Measurements from ENCODE around the gene PSG3.
"Not testable (repeated sequence)": the region's sequence is repeated elsewhere in the genome, so short reads cannot be mapped to it uniquely, and the experiment has no call there.

Gene PSG3

DNA sequence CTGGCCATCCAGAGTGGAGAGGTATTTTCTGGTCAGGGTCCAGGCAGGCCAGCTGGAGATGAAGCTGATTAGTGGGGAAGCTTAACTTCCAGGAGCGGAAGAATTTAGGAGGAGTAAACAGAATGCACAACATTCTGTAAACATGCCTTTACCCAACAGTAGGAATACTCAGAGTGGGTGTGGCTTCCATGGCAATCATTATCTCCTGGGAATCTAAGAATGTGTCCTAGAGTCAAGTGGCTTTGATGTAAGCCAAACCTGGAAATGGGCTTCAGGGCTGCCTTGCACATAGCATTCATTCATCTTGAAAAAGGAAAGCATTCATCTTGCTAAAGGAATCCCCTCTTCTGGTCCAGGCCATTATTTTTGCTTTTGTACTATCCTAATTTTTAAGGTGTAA, 29.3 kb downstream of the PSG3 start:
- intact Hi-C loops (cut with DNase I); DNase-seq: not testable (repeated sequence)

DNA sequence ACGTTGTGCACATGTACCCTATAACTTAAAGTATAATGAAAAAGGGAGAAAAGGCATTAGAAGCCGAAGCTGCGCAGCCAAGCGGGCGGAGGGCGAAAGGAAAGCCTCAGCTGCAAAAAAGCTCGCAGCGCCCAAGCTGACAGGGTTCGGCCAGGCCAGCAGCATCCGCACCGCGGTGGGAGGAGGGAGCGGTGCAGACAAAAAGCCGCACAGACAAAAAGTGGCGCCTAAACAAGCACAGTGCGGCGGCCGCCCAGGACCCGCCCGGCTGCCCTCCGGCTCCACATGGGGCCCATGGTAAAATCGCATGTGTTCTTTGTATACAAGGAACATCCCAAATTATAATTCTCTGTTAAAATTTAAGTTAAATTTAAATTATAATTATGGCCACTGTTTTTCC, 42.4 kb downstream of the PSG3 start:
- no peak for DNase-seq
- intact Hi-C loops (cut with DNase I), result no loop called here

DNA sequence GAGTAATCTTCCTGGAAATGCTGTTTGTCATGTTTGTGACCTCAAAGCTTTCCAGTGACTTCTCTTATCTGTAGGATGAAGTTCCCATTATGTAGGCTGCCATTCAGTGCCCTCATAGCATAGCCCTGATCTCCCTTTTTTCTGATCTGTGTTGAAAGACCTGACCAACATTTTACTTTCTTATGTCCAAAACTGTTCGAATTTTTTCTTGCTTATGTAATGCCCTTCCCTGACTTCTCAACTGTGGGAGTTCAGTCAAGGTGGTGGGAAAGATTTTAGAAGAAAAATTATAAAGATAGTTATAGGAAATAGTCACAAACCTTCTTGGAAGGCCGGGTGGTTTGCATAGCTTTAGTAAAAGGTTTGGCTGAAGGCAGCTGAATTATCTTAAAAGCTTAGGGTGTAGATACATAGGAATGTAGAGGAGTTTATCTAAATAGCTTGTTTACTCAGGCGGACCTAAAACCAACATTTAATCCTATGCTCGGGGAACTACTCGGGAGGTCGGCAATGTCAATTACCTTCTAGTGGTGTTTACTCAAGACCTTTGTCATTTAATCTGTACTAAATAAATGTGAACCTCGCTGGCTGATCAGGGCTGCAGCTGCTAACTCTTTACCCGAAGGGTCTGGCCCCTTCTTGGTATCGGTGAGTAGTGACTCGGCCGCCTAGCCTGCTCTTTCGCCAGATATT, 44.3 kb downstream of the PSG3 start:
- no peak for DNase-seq
- intact Hi-C loops (cut with DNase I), result no loop called here

DNA sequence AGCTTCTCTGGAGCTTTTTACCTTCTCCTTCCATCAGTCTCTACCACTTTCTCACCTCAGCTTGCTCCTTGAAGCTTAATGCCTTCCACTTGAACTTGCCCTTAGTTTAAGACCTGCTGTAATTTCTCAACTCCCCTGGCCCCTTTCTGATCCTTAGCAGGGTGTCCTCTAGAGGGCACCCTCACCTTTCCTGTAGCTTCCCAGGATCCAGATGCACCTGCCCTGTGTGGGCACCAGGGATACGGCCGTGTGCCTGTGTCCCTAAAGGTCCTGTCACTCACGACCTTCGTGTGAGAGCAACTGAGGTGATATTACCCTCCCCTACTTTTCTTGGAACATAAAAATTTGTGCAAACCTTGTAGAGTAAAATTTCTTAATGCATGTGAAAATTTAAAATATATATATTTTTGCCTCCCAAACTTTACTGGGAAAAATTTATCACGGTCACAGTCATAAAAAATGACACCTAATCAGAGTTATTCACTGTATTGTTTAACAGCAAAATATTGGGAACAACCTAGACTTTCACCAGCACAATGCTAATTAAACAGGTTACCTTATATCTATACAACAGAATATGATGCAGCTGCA, 46.4 kb downstream of the PSG3 start:
- intact Hi-C loops (cut with DNase I), result no loop called here
- DNase-seq, result peak in 16 of 42 donors; percentile 4 to 50 (median 12)

DNA sequence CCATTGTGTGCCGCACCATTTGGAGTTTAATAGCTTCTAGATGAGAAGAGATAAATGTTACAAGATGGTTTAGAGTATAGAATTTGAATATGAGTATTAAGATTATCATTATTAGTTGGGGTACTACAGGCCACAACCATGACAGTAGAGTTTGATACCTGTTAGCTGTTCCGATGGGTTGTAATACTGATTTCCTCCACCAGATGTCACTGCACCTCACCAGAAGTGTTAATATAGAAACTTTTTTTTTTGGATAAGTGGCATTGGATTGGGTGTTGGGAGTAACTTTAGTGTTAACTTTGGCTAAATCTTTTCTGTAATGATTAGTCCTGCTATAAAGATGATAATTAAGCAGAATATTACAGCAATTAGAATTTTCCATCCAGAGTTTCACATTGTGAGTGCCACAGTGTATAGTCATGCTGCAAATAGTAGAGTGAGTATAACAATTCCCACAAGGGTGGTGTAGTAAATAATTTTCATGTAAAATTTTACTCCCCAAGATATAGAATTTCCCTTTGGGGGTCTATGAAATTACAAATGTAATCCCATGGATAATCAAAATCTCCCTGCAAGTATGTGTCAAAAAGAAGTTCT, 56.3 kb downstream of the PSG3 start:
- peak in 1 of 42 donors; percentile 54 for DNase-seq
- intact Hi-C loops (cut with DNase I), result no loop called here

DNA sequence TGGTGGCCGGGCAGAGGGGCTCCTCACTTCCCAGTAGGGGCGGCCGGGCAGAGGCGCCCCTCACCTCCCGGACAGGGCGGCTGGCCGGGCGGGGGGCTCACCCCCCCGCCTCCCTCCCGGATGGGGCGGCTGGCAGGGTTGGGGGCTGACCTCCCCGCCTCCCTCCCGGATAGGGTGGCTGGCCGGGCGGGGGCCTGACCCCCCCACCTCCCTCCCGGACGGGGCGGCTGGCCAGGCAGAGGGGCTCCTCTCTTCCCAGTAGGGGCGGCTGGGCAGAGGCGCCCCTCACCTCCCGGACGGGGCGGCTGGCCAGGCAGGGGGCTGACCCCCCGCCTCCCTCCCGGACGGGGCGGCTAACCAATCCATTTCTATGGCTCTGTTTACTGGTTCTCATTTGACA, 64.0 kb downstream of the PSG3 start:
- DNase-seq; intact Hi-C loops (cut with DNase I): not testable (repeated sequence)

DNA sequence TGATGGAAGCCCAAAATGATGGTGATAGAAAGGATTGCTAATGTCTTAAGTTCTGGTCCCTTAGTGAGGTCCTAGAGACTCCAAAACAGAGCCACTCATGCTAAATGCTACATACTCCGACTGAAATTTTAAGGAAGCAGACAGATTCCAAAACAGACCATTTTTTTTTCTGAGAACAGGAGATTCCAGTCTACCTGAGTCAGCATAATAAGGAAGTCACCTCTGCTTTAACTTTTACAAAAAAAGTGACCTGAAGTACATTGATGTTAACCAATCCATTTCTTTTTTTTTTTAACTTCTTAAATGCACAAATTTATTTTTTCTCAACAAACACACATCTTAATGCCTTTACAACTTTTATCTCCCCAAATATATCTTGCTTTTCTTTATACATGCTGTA, 65.7 kb downstream of the PSG3 start:
- DNase-seq; intact Hi-C loops (cut with DNase I): not testable (repeated sequence)
